ENCODE measurements around the gene PDLIM4.

Gene PDLIM4

GRCh38 chr5:132253452-132254320, 3.8 kb upstream of the PDLIM4 start:
- ATAC-seq = no peak

DNA sequence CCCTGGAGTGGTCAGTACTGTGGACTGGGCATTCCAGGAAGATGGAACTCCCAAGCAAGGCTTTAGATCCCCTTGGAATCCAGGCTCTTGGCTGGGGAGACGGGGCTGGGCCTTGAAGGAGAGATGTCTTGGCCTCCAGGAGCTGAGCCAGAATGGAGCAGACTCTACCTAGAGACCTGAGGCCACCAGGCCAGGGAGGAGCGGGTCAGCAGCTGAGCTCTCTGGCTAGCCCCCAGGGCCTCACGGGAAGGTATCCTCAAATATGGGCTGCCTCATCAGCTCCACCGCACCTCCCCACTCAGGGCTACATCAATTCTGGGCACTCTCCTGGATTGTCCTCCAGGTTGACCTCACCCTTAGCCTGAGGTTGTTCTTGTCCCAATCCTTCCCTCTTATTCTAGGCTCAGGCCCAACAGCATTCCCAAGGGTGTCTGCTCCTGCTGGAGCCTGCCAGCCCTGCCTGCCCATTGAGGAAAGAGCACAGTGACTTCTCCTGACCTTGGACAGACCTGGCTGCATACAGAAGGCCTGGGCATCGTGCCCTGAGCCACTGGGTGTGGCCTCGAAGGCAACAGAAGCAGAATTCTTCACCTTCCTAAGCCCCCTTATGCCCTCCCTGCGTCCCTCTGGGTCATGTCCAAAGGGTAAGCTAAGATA, 3.0 kb upstream of the PDLIM4 start:
- no peak for ATAC-seq

GRCh38 chr5:132256086-132256782, 1.3 kb upstream of the PDLIM4 start:
- ATAC-seq = no peak

- no peak for ATAC-seq
Measured at GRCh38 chr5:132256783-132257130, 739 bp upstream of the PDLIM4 start.

DNA sequence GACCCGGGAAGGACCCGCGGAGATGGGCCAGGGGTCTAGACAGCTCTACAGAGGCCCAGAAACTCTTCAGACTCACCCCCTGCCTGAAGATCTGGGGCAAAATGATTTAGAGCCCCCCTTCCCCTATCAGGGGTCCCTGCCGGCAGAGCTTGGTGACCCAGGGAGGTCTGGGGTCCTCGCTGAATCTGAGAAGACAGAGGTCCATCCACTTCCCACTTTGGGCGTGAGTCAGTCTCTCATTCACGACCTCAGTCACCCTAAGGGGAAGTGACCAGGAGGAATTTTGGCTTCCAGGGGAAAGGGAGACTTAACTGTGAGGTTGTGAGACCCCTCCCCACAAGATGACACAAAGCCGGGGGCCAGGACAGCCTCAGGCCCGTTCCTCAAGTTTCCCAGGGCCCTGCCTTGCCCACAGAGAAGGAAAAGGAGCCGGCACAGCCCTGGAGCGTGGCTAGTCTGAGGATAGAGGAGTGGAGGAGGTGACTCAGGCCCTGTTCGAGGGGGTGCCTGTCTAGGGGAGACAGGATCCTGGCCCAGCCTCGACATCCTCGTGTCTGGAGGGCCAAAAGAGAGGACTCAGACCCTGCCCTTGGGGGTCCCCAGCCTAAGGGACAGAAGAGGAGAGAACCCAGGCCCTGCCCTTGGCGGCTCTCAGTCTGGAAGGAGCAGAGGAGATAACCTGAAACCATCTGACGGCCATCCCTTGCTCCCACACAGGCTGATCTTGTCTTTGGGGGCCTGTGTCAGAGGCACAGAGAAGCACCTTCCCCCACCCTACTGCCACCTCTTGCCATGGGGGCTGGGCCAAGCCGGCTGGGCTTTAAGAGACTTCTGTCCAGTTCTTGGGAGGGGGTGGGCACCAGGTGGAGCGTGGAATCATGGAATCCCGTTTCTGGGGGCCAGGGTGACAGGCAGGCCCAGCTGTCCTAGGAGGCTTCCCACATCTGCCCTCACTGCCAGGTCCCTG, 889 bp downstream of the PDLIM4 start:
- ATAC-seq = no peak

GRCh38 chr5:132259069-132259851, 1.8 kb downstream of the PDLIM4 start:
- ATAC-seq = no peak

GRCh38 chr5:132260051-132260450, 2.6 kb downstream of the PDLIM4 start:
- no peak for ATAC-seq

GRCh38 chr5:132260714-132261551, 3.4 kb downstream of the PDLIM4 start:
- peak; percentile 29 to 37 for ATAC-seq

DNA sequence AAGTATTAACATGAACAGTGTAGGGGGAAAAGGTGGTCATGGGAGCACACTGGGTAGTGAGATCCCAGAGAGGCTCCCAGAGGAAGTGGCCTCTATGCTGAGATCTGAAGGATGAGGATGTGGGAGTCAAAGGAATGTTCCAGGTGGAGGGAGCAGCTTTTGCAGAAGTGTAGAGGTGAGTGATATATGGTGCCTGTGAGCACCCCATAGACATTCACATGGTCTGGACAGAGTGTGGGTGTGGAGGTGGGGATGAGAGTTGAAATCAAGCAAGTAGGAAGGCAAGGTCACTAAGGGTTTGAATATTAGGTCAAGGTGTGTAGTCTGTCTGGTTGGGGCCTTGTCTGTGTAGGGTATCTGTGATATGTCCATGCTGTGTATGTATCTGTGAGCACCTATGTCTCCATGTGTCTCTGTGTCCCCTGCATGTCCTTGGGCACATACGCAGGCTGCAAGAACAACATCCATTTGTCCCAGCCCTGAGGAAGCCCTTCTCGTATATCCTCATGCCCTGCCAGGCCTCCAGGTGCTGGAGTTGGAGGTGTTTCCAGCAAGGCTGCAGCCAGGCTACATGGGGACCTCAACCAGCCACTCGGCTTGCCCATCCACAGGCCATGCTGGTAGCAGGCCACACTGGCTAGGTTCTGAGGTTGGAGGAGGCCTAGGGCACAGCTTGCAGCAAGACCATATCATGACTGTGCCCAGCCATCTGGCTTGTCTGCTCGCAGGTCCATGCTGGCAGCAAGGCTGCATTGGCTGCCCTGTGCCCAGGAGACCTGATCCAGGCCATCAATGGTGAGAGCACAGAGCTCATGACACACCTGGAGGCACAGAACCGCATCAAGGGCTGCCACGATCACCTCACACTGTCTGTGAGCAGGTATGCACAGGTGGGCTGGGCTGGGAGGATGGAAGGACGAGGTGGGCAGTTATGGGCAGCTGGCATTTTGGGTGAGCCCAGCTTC, 4.7 kb downstream of the PDLIM4 start:
- ATAC-seq = no peak

GRCh38 chr5:132262882-132263547, 5.5 kb downstream of the PDLIM4 start:
- ATAC-seq = no peak

DNA sequence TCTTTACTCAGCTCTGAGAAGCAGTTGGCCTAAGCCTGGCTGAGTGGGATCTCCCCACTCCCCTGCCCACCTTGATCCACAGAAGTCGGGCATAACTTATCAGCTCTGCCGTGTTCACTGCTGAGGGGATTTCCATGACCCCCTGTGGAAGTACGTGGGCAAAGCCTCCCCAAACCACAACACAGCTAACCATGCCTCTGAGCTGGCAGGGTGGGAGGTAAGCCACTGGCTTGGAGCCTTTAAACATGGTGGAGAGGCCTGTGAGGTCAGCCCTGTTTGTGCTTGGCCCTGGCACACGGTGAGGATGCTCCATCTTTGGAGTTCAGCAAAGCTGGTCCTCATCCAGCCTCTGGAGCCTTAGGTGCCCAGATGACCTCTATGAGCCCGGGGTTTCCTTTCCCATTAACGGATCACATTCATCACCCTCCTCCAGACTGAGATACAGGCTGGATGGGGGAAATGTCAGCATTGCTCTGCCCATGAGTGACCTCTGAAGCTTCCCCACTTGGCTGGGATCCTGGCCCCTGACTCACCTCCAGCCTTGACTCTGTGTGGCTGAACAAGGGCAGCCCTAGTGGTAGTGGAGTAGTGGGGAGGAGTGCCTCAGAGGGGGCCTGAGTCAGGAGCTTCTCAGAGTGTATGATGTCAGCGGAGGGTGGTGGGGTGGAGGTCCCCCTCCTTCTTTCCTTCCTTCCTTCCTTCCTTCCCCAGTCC, 6.2 kb downstream of the PDLIM4 start:
- peak in 1 of 2 donors; percentile 46 for ATAC-seq

- no peak for ATAC-seq
Measured at GRCh38 chr5:132264546-132265335, 7.2 kb downstream of the PDLIM4 start.

DNA sequence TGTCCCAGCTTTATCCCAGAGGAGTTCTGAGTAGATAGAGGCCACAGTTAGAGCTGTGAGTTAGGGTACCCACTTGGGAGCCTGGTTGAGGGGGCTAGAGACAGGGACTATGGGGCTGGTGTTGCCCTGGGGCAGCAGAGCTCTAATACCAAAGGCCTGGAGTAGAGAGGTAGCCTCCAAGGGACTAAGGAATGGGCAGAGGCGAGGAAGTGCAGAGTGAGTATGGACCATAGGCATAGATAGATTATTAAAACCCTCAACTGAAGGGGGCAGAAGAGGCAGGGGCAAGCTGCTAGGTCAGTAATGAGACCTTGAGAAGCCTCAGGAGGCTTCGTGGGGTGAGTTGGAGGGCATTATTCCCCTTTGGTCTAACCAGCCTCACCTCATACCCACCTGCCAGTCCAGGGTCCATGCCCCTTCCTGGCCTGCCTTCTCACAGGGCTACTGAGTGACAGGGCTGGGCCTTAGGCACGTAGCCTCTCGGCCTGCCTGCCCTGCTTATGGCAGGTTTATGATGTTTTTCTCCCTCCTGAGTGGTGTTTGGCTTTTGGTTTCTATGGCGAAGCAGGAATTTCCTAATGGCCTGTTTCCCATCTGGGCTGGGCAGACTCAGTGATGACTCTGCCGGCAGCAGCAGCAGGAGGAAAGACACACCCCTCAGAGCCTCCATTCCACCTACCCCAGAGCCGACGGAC, 8.0 kb downstream of the PDLIM4 start:
- ATAC-seq = no peak

GRCh38 chr5:132266031-132266835, 8.7 kb downstream of the PDLIM4 start:
- no peak for ATAC-seq

GRCh38 chr5:132266836-132267160, 9.3 kb downstream of the PDLIM4 start:
- ATAC-seq = no peak

- no peak for ATAC-seq
Measured at GRCh38 chr5:132267166-132267739, 9.8 kb downstream of the PDLIM4 start.
